IMR-90 (cell line): ENCODE measurements around the gene ESYT3. TPM values are rescaled to one million over a fixed set of nuclear protein-coding genes. Genes with fewer than 3 reads are reported as not detected.

Experiments
- ATAC-seq: fragments of 200-7000 bp; cut with Tn5 transposase; 2 replicates; pipeline ENCODE4 v1.9.1; 2020; ENCODE audit warnings: low read depth, mild to moderate bottlenecking, moderate library complexity
- BruUV-seq: library from RNA; stranded (reverse); fragments of 400-500 nt; replicated peaks from 2 replicates; lab custom pipeline; 2021; lab: Mats Ljungman, UMichigan
- CTCF ChIA-PET: fragments of 300-600 bp; formaldehyde crosslinking; extraction: SDS; loops from one replicate; lab custom pipeline; 2021; ENCODE audit warnings: antibody characterized with exemption; lab: Yijun Ruan, JAX
- POLR2A ChIA-PET: fragments of 300-600 bp; sonication (Branson Sonifier 250); formaldehyde crosslinking; loops from one replicate; lab custom pipeline; 2022; ENCODE audit warnings: antibody characterized with exemption; ENCODE audit not compliant: unreplicated experiment; lab: Charles Lee
- DNase-seq: peaks from one replicate; pipeline ENCODE4 v3.0.0; 2013
- H2AFZ ChIP-seq: replicated peaks from 2 replicates; pipeline ENCODE3; 2013; ENCODE audit warnings: low read length, mild to moderate bottlenecking; ENCODE audit not compliant: poor library complexity
- H2AK5ac ChIP-seq: 2 replicates; pipeline ENCODE4 v1.6.1; 2013; ENCODE audit warnings: low read depth, low read length, inconsistent platforms
- H2AK9ac ChIP-seq: replicated peaks from 2 replicates; pipeline ENCODE3; 2013; ENCODE audit warnings: mild to moderate bottlenecking, low read depth, low read length, moderate library complexity; ENCODE audit not compliant: poor library complexity
- H2BK120ac ChIP-seq: 2 replicates; pipeline ENCODE4 v1.6.1; 2013; ENCODE audit warnings: low read depth, low read length, inconsistent platforms
- H2BK15ac ChIP-seq: 3 replicates; pipeline ENCODE4 v1.6.1; 2013; ENCODE audit warnings: low read depth, low read length, inconsistent platforms
- H2BK20ac ChIP-seq: 2 replicates; pipeline ENCODE4 v1.6.1; 2013; ENCODE audit warnings: low read depth, mild to moderate bottlenecking, inconsistent platforms, low read length, moderate library complexity
- H2BK5ac ChIP-seq: 2 replicates; pipeline ENCODE4 v1.6.1; 2013; ENCODE audit warnings: mild to moderate bottlenecking, low read depth, low read length, inconsistent platforms; ENCODE audit not compliant: poor library complexity, severe bottlenecking
- H3K14ac ChIP-seq: replicated peaks from 2 replicates; pipeline ENCODE4 v1.6.1; 2013; ENCODE audit warnings: low read depth, low read length, inconsistent platforms
- H3K18ac ChIP-seq: 2 replicates; pipeline ENCODE4 v1.6.1; 2013; ENCODE audit warnings: low read depth, low read length, control low read depth
- H3K23ac ChIP-seq: 2 replicates; pipeline ENCODE4 v1.6.1; 2013; ENCODE audit warnings: low read depth, low read length, inconsistent platforms
- H3K27ac ChIP-seq: 2 replicates; pipeline ENCODE4 v1.5.1; 2013; ENCODE audit warnings: mild to moderate bottlenecking, control low read depth, low read length; ENCODE audit not compliant: insufficient read depth
- H3K27me3 ChIP-seq: 2 replicates; pipeline ENCODE4 v1.6.1; 2013; ENCODE audit warnings: low read length; ENCODE audit not compliant: control insufficient read depth, insufficient read depth
- H3K36me3 ChIP-seq: 2 replicates; pipeline ENCODE4 v1.6.1; 2013; ENCODE audit warnings: low read length, mixed read lengths; ENCODE audit not compliant: control insufficient read depth, insufficient read depth
- H3K4ac ChIP-seq: 2 replicates; pipeline ENCODE4 v1.6.1; 2013; ENCODE audit warnings: low read depth, low read length, inconsistent platforms
- H3K4me1 ChIP-seq: 2 replicates; pipeline ENCODE4 v1.6.1; 2013; ENCODE audit warnings: low read length, mixed read lengths; ENCODE audit not compliant: control insufficient read depth, insufficient read depth
- H3K4me2 ChIP-seq: 2 replicates; pipeline ENCODE4 v1.6.1; 2013; ENCODE audit warnings: low read depth, mild to moderate bottlenecking, control low read depth, low read length, moderate library complexity
- H3K4me3 ChIP-seq: 2 replicates; pipeline ENCODE4 v1.5.1; 2013; ENCODE audit warnings: low read depth, mild to moderate bottlenecking, control low read depth, low read length, moderate library complexity; ENCODE audit not compliant: insufficient read depth
- H3K56ac ChIP-seq: 2 replicates; pipeline ENCODE4 v1.6.1; 2013; ENCODE audit warnings: low read length, inconsistent platforms; ENCODE audit not compliant: insufficient read depth; ENCODE audit errors: extremely low read depth
- H3K79me1 ChIP-seq, 2 experiments: 2 replicates each; pipeline ENCODE4 v1.6.1; 2013; ENCODE audit warnings: low read length in 2 of 2, inconsistent platforms in 1 of 2, low read depth in 1 of 2
- H3K9ac ChIP-seq: 2 replicates; pipeline ENCODE4 v1.6.1; 2013; ENCODE audit warnings: low read depth, low read length, control low read depth
- H3K9me1 ChIP-seq: 2 replicates; pipeline ENCODE4 v1.6.1; 2013; ENCODE audit warnings: low read length, inconsistent platforms; ENCODE audit not compliant: insufficient read depth
- H3K9me3 ChIP-seq: 2 replicates; pipeline ENCODE4 v1.6.1; 2013; ENCODE audit warnings: low read length; ENCODE audit not compliant: control insufficient read depth, insufficient read depth
- H4K20me1 ChIP-seq: 2 replicates; pipeline ENCODE4 v1.6.1; 2013; ENCODE audit warnings: low read length, inconsistent platforms; ENCODE audit not compliant: insufficient read depth
- H4K5ac ChIP-seq: 2 replicates; pipeline ENCODE4 v1.6.1; 2013; ENCODE audit warnings: mild to moderate bottlenecking, low read depth, low read length, control low read depth
- H4K8ac ChIP-seq, 2 experiments: 2 replicates each; pipeline ENCODE4 v1.6.1; 2013; ENCODE audit warnings: low read depth in 2 of 2, low read length in 2 of 2, control low read depth in 1 of 2, inconsistent platforms in 1 of 2
- H4K91ac ChIP-seq: 2 replicates; pipeline ENCODE4 v1.6.1; 2013; ENCODE audit warnings: low read depth, low read length, inconsistent platforms; ENCODE audit not compliant: insufficient read depth
- BHLHE40 ChIP-seq: fragments of 150-350 bp; IDR thresholded peaks from 2 replicates; pipeline ENCODE4 v1.6.1; 2016; ENCODE audit warnings: mild to moderate bottlenecking, low read depth, low read length
- CEBPB ChIP-seq: IDR thresholded peaks from 2 replicates; pipeline ENCODE4 v1.6.1; 2012; ENCODE audit warnings: low read depth, low read length, improper control_type of control experiment
- CHD1 ChIP-seq: IDR thresholded peaks from 2 replicates; pipeline ENCODE4 v1.6.1; 2012; ENCODE audit warnings: low read depth, low read length, improper control_type of control experiment
- CTCF ChIP-seq: conservative IDR thresholded peaks from 2 replicates; pipeline ENCODE4 v1.5.1; 2012; ENCODE audit warnings: mild to moderate bottlenecking, low read depth, low read length, improper control_type of control experiment
- FOS ChIP-seq: fragments of 150-350 bp; IDR thresholded peaks from 2 replicates; pipeline ENCODE4 v1.6.1; 2016; ENCODE audit warnings: low read depth, low read length
- MAFK ChIP-seq: IDR thresholded peaks from 2 replicates; pipeline ENCODE4 v1.6.1; 2012; ENCODE audit warnings: low read depth, low read length, improper control_type of control experiment
- MAZ ChIP-seq: IDR thresholded peaks from 2 replicates; pipeline ENCODE4 v1.6.1; 2012; ENCODE audit warnings: low read depth, mild to moderate bottlenecking, low read length, improper control_type of control experiment, moderate library complexity, borderline replicate concordance
- MXI1 ChIP-seq: IDR thresholded peaks from 2 replicates; pipeline ENCODE4 v1.6.1; 2012; ENCODE audit warnings: low read depth, mild to moderate bottlenecking, low read length, moderate library complexity, borderline replicate concordance
- NFE2L2 ChIP-seq: fragments of 150-350 bp; IDR thresholded peaks from 2 replicates; pipeline ENCODE4 v1.6.1; 2016; ENCODE audit warnings: low read depth, mild to moderate bottlenecking, low read length
- POLR2A ChIP-seq: IDR thresholded peaks from 2 replicates; pipeline ENCODE4 v1.6.1; 2012; ENCODE audit warnings: mild to moderate bottlenecking, low read depth, low read length
- RAD21 ChIP-seq: IDR thresholded peaks from 2 replicates; pipeline ENCODE4 v1.6.1; 2012; ENCODE audit warnings: low read length, improper control_type of control experiment
- RCOR1 ChIP-seq: IDR thresholded peaks from 2 replicates; pipeline ENCODE4 v1.6.1; 2012; ENCODE audit warnings: mild to moderate bottlenecking, low read length, improper control_type of control experiment; ENCODE audit not compliant: insufficient replicate concordance
- RFX5 ChIP-seq: IDR thresholded peaks from 2 replicates; pipeline ENCODE4 v1.8.0; 2012; ENCODE audit warnings: low read depth, mild to moderate bottlenecking, low read length, moderate library complexity
- SMC3 ChIP-seq: fragments of 150-350 bp; IDR thresholded peaks from 2 replicates; pipeline ENCODE4 v1.6.1; 2016; ENCODE audit warnings: low read depth, mild to moderate bottlenecking, antibody characterized with exemption, low read length, moderate library complexity
- WGBS, 2 experiments: methylation state at CpG; one replicate each; pipeline versions ENCODE4 v1.1.5 to v1.1.7; 2013; ENCODE audit warnings: missing lambda C conversion rate in 2 of 2; ENCODE audit not compliant: insufficient read length in 1 of 2; ENCODE audit errors: extremely low coverage in 2 of 2; 5-methylcytosine and 5-hydroxymethylcytosine counted together
- dilution Hi-C: fragments of 300-500 bp; cut with HindIII; formaldehyde crosslinking; loops from one replicate; pipeline ENCODE4 v1.14.3; 2018; ENCODE audit warnings: low sequenced_read_pairs; ENCODE audit not compliant: unreplicated experiment
- in situ Hi-C: fragments of 300-500 bp; cut with MboI; formaldehyde crosslinking; loops from 3 replicates; pipeline ENCODE4 v1.14.3; 2019; ENCODE audit warnings: low sequenced_read_pairs, inconsistent platforms, mixed read lengths
- intact Hi-C: fragments of 100-400 bp; cut with micrococcal nuclease; formaldehyde crosslinking; loops from 2 replicates; pipeline ENCODE4 v1.10.0; 2022
- polyA plus RNA-seq, 3 experiments: library from polyadenylated mRNA; depleted of rRNA; stranded (reverse); fragments of >200 nt; gene quantifications; 2 replicates each; pipeline ENCODE4 v1.2.3, GENCODE V29; 2012; ENCODE audit warnings: low replicate concordance in 1 of 3
- total RNA-seq: library from RNA; depleted of rRNA; stranded (reverse); fragments of >200 nt; gene quantifications from 2 replicates; pipeline ENCODE4 v1.2.3, GENCODE V29; 2012
- TF ChIP-seq, protein P1 (sequence below): fragments of 150-350 bp; IDR thresholded peaks from 2 replicates; pipeline ENCODE4 v1.6.1; 2016; ENCODE audit warnings: low read depth, mild to moderate bottlenecking, low read length, moderate library complexity, borderline replicate concordance
- TF ChIP-seq, protein P2 (sequence below): fragments of 150-350 bp; IDR thresholded peaks from 2 replicates; pipeline ENCODE4 v1.6.1; 2017; ENCODE audit warnings: mild to moderate bottlenecking, antibody characterized with exemption, low read length, low read depth

The ESYT3 gene
- total and polyA plus RNA-seq, 2 of the 4 experiments (the other 2 are of a cell fraction), result under 0.01 to 0.02 TPM

- no peak overlapping the region for H2AK9ac ChIP-seq
- CTCF ChIA-PET, result interaction anchor here (1.5 kb wide), 1 partner anchor 29 kb away, joined by 3 read pairs; no protein-coding TSS in a partner anchor
- no peak overlapping the region for H2BK5ac ChIP-seq
- no peak overlapping the region for H3K18ac ChIP-seq
- in situ Hi-C loops, result no loop called here
- no peak overlapping the region for H4K8ac ChIP-seq
- no peak overlapping the region for H3K27ac ChIP-seq
- H3K27me3 ChIP-seq, result peaks cover 17% of the 10 kb centered on the region
- H4K91ac ChIP-seq, result no peak overlapping the region
- H3K14ac ChIP-seq, result no peak overlapping the region
- H3K4me2 ChIP-seq, result no peak overlapping the region
- no peaks in the 10 kb centered on the region for H3K36me3 ChIP-seq
- no peak overlapping the region for H3K23ac ChIP-seq
- BruUV-seq, result no TSS peak
- ATAC-seq (no peak), DNase-seq (no peak)
- H4K5ac ChIP-seq, result no peak overlapping the region
- POLR2A ChIA-PET, result no interaction called here
- no peaks in the 10 kb centered on the region for H3K79me1 ChIP-seq
- no peak overlapping the region for H3K4ac ChIP-seq
- dilution Hi-C loops, result no loop called here
- H3K56ac ChIP-seq, result no peak overlapping the region
- no peak overlapping the region for H2BK120ac ChIP-seq
- no peaks in the 10 kb centered on the region for H3K9me3 ChIP-seq
- no peak overlapping the region for H2AK5ac ChIP-seq
- no peak overlapping the region for H2BK15ac ChIP-seq
- no peaks in the 10 kb centered on the region for H4K20me1 ChIP-seq
- H2BK20ac ChIP-seq, result no peak overlapping the region
- WGBS, 2 experiments, result no CpG with 5 or more reads among the region's 7 CpGs
- H3K4me3 ChIP-seq, result no peak overlapping the region
- intact Hi-C loops, result no loop called here
- TF ChIP-seq RFX5 (no peak), CTCF (no peak), SMC3 (no peak), RAD21 (no peak), NFE2L2 (no peak), CEBPB (no peak), MAZ (no peak), POLR2A (no peak), BHLHE40 (no peak), FOS (no peak), MAFK (no peak), MXI1 (no peak), RCOR1 (no peak), CHD1 (no peak)
- TF ChIP-seq, protein P1, sequence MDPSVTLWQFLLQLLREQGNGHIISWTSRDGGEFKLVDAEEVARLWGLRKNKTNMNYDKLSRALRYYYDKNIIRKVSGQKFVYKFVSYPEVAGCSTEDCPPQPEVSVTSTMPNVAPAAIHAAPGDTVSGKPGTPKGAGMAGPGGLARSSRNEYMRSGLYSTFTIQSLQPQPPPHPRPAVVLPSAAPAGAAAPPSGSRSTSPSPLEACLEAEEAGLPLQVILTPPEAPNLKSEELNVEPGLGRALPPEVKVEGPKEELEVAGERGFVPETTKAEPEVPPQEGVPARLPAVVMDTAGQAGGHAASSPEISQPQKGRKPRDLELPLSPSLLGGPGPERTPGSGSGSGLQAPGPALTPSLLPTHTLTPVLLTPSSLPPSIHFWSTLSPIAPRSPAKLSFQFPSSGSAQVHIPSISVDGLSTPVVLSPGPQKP, result no peak
- TF ChIP-seq, protein P2, sequence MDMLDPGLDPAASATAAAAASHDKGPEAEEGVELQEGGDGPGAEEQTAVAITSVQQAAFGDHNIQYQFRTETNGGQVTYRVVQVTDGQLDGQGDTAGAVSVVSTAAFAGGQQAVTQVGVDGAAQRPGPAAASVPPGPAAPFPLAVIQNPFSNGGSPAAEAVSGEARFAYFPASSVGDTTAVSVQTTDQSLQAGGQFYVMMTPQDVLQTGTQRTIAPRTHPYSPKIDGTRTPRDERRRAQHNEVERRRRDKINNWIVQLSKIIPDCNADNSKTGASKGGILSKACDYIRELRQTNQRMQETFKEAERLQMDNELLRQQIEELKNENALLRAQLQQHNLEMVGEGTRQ, result no peak
- H2AFZ ChIP-seq, result no peak overlapping the region
- no peaks in the 10 kb centered on the region for H3K9me1 ChIP-seq
- no peak overlapping the region for H3K9ac ChIP-seq
- no peaks in the 10 kb centered on the region for H3K4me1 ChIP-seq
Observed at GRCh38 chr3:138450181-138450580, 15.8 kb downstream of the ESYT3 start.
